HG02884 (cell line): Measurements from ENCODE around the gene SDCBP2.

Experiments used
- ATAC-seq: cut with Tn5 transposase; IDR thresholded peaks from one replicate; pipeline ENCODE4 v1.9.1; 2021; ENCODE audit warnings: mild to moderate bottlenecking, moderate library complexity; ENCODE audit not compliant: unreplicated experiment

SDCBP2 gene

GRCh38 chr20:1328680-1329330 is at the start of gene SDCBP2:
Gene SDCBP2 (minus strand): TSS chr20:1329139. CDS start chr20:1320416, 8,723 bp downstream.
- ATAC-seq, result no peak

GRCh38 chr20:1378735-1379125 is 49.8 kb upstream of the SDCBP2 start:
- ATAC-seq, result no peak

- ATAC-seq, result no peak
These were observed 49.2 kb upstream of the SDCBP2 start for GRCh38 chr20:1377984-1378734.

- no peak for ATAC-seq
These were observed 48.5 kb upstream of the SDCBP2 start for GRCh38 chr20:1377341-1377871.

- no peak for ATAC-seq
These were observed 47.7 kb upstream of the SDCBP2 start for GRCh38 chr20:1376408-1377270.

GRCh38 chr20:1376007-1376406 is 47.1 kb upstream of the SDCBP2 start:
- ATAC-seq, result no peak

GRCh38 chr20:1375515-1375914 is 46.6 kb upstream of the SDCBP2 start:
- ATAC-seq, result no peak

- no peak for ATAC-seq
These were observed 45.3 kb upstream of the SDCBP2 start for GRCh38 chr20:1374246-1374645.

GRCh38 chr20:1373614-1374013 is 44.7 kb upstream of the SDCBP2 start:
- ATAC-seq, result no peak

- no peak for ATAC-seq
These were observed 44.1 kb upstream of the SDCBP2 start for GRCh38 chr20:1373036-1373435.

- ATAC-seq, result no peak
These were observed 43.0 kb upstream of the SDCBP2 start for GRCh38 chr20:1371830-1372539.

GRCh38 chr20:1371202-1371782 is 42.4 kb upstream of the SDCBP2 start:
- no peak for ATAC-seq

GRCh38 chr20:1370548-1371110 is 41.7 kb upstream of the SDCBP2 start:
- no peak for ATAC-seq

- no peak for ATAC-seq
These were observed 41.0 kb upstream of the SDCBP2 start for GRCh38 chr20:1369970-1370369.

GRCh38 chr20:1368448-1369199 is 39.7 kb upstream of the SDCBP2 start:
- ATAC-seq, result no peak

GRCh38 chr20:1367479-1367878 is 38.5 kb upstream of the SDCBP2 start:
- ATAC-seq, result no peak

- ATAC-seq, result no peak
These were observed 35.2 kb upstream of the SDCBP2 start for GRCh38 chr20:1364106-1364505.

- no peak for ATAC-seq
These were observed 34.6 kb upstream of the SDCBP2 start for GRCh38 chr20:1363522-1363921.

- ATAC-seq, result no peak
These were observed 33.5 kb upstream of the SDCBP2 start for GRCh38 chr20:1362484-1362883.
